NB4 (cell line): ENCODE measurements around the gene BDNF.

ENCODE experiments used
- POLR2A ChIP-seq: IDR thresholded peaks from 2 replicates; pipeline ENCODE4 v1.6.1; 2011; ENCODE audit warnings: mild to moderate bottlenecking; ENCODE audit not compliant: insufficient read length; ENCODE audit errors: extremely low read depth
- TF ChIP-seq, protein P1 (sequence below): IDR thresholded peaks from one replicate; pipeline ENCODE4 v1.5.1; 2012; ENCODE audit warnings: low read depth, low read length

DNA sequence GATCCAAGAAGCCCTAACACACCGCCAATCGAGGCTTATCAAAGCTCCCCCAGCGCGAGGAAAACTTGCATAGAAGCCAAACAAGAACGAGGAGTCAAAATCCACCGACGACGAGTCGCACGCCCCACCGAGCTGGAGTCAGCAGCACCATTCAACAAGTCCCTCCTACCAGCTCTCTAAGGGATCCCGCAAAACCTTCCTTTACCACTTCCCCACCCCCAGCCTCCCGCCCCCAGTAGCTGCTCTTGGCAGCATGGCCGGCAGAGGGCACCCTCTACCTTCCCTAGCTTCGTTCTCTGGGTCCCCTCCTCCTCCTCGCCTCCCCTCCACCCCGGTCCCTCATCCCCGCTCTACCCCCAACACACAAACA lies 1.4 kb downstream of the BDNF start:
- TF ChIP-seq, protein P1, sequence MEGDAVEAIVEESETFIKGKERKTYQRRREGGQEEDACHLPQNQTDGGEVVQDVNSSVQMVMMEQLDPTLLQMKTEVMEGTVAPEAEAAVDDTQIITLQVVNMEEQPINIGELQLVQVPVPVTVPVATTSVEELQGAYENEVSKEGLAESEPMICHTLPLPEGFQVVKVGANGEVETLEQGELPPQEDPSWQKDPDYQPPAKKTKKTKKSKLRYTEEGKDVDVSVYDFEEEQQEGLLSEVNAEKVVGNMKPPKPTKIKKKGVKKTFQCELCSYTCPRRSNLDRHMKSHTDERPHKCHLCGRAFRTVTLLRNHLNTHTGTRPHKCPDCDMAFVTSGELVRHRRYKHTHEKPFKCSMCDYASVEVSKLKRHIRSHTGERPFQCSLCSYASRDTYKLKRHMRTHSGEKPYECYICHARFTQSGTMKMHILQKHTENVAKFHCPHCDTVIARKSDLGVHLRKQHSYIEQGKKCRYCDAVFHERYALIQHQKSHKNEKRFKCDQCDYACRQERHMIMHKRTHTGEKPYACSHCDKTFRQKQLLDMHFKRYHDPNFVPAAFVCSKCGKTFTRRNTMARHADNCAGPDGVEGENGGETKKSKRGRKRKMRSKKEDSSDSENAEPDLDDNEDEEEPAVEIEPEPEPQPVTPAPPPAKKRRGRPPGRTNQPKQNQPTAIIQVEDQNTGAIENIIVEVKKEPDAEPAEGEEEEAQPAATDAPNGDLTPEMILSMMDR: peak; percentile 57
- TF ChIP-seq POLR2A: no peak
